HepG2 (cell line): ENCODE measurements around the gene RNPEPL1. TPM values are rescaled to one million over a fixed set of nuclear protein-coding genes. Genes with fewer than 3 reads are reported as not detected.
A peak's percentile ranks its signal among the peaks of the same experiment; 100 is the strongest.

Experiments
- AHR ChIP-seq: IDR thresholded peaks from 2 replicates; pipeline ENCODE4 v1.6.1; 2018; ENCODE audit warnings: missing genetic modification reagents, missing compliant biosample characterization
- FOXK1 ChIP-seq: sonication (generic); formaldehyde crosslinking; IDR thresholded peaks from 2 replicates; pipeline ENCODE4 v1.4.0; 2020; ENCODE audit warnings: low read depth, missing genetic modification reagents, borderline replicate concordance
- HIVEP1 ChIP-seq: sonication (generic); formaldehyde crosslinking; IDR thresholded peaks from 2 replicates; pipeline ENCODE4 v1.4.0; 2020; ENCODE audit warnings: mild to moderate bottlenecking, missing genetic modification reagents
- KAT8 ChIP-seq: IDR thresholded peaks from 2 replicates; pipeline ENCODE4 v1.6.1; 2016; ENCODE audit warnings: missing genetic modification reagents, missing compliant biosample characterization
- KDM5B ChIP-seq: sonication (generic); formaldehyde crosslinking; IDR thresholded peaks from 2 replicates; pipeline ENCODE4 v1.4.0; 2020; ENCODE audit warnings: missing genetic modification reagents, mild to moderate bottlenecking, borderline replicate concordance
- PITX1 ChIP-seq: sonication (generic); formaldehyde crosslinking; IDR thresholded peaks from 2 replicates; pipeline ENCODE4 v1.5.1; 2020; ENCODE audit warnings: mild to moderate bottlenecking, missing genetic modification reagents
- POGZ ChIP-seq: sonication (generic); formaldehyde crosslinking; IDR thresholded peaks from 2 replicates; pipeline ENCODE4 v1.4.0; 2020; ENCODE audit warnings: mild to moderate bottlenecking, missing genetic modification reagents
- RFX5 ChIP-seq: IDR thresholded peaks from 2 replicates; pipeline ENCODE4 v1.6.1; 2011; ENCODE audit warnings: low read depth, low read length, improper control_type of control experiment
- RNF2 ChIP-seq: fragments of 450-650 bp; conservative IDR thresholded peaks from 2 replicates; pipeline ENCODE4 v1.6.1; 2016; ENCODE audit warnings: low read depth
- SMAD1 ChIP-seq: sonication (generic); formaldehyde crosslinking; IDR thresholded peaks from 2 replicates; pipeline ENCODE4 v1.4.0; 2020; ENCODE audit warnings: missing genetic modification reagents, low read depth, mild to moderate bottlenecking, borderline replicate concordance
- ZFP90 ChIP-seq: sonication (generic); formaldehyde crosslinking; IDR thresholded peaks from 2 replicates; pipeline ENCODE4 v1.8.0; 2022; ENCODE audit warnings: missing genetic modification reagents, mild to moderate bottlenecking, inconsistent platforms, borderline replicate concordance
- ZNF160 ChIP-seq: sonication (generic); formaldehyde crosslinking; IDR thresholded peaks from 2 replicates; pipeline ENCODE4 v1.8.0; 2022; ENCODE audit warnings: mild to moderate bottlenecking, inconsistent platforms, missing genetic modification reagents
- ZNF3 ChIP-seq: IDR thresholded peaks from 2 replicates; pipeline ENCODE4 v1.7.0; 2017; ENCODE audit warnings: inconsistent platforms
- ZNF329 ChIP-seq: sonication (generic); formaldehyde crosslinking; IDR thresholded peaks from 2 replicates; pipeline ENCODE4 v1.9.0; 2021; ENCODE audit warnings: low read depth, mild to moderate bottlenecking, missing genetic modification reagents
- ZNF562 ChIP-seq: sonication (generic); formaldehyde crosslinking; IDR thresholded peaks from 2 replicates; pipeline ENCODE4 v1.8.0; 2022; ENCODE audit warnings: missing genetic modification reagents, borderline replicate concordance
- ZNF564 ChIP-seq: sonication (generic); formaldehyde crosslinking; IDR thresholded peaks from 2 replicates; pipeline ENCODE4 v1.8.1; 2023; ENCODE audit warnings: mild to moderate bottlenecking, missing genetic modification reagents
- ZNF678 ChIP-seq: sonication (generic); formaldehyde crosslinking; IDR thresholded peaks from 2 replicates; pipeline ENCODE4 v1.4.0; 2020; ENCODE audit warnings: mild to moderate bottlenecking, missing genetic modification reagents
- ZNF747 ChIP-seq: sonication (generic); formaldehyde crosslinking; IDR thresholded peaks from 2 replicates; pipeline ENCODE4 v1.8.1; 2023; ENCODE audit warnings: missing genetic modification reagents, mild to moderate bottlenecking, borderline replicate concordance
- ZNF782 ChIP-seq: sonication (generic); formaldehyde crosslinking; IDR thresholded peaks from 2 replicates; pipeline ENCODE4 v1.4.0; 2020; ENCODE audit warnings: missing genetic modification reagents, mild to moderate bottlenecking, borderline replicate concordance
- ZNF790 ChIP-seq: sonication (generic); formaldehyde crosslinking; IDR thresholded peaks from 2 replicates; pipeline ENCODE4 v1.8.0; 2022; ENCODE audit warnings: missing genetic modification reagents, mild to moderate bottlenecking, borderline replicate concordance
- ZNF850 ChIP-seq: sonication (generic); formaldehyde crosslinking; conservative IDR thresholded peaks from 2 replicates; pipeline ENCODE4 v1.9.0; 2021; ENCODE audit warnings: mild to moderate bottlenecking, missing genetic modification reagents
- polyA plus RNA-seq, 8 experiments: library from polyadenylated mRNA; depleted of rRNA in 3 of 8; stranded (reverse) in 7 of 8; unstranded in 1 of 8; fragments of >200 nt; fragmentation: Illumina TruSeq in 4 of 8; extraction: Trizol in 4 of 8; gene quantifications; 2 replicates each; pipeline versions ENCODE4 v1.2.1 to v1.2.3, GENCODE V29; 2011 to 2016; ENCODE audit warnings: low read depth in 4 of 8, missing spikeins in 1 of 8, mixed read lengths in 1 of 8; ENCODE audit not compliant: insufficient read depth in 1 of 8
- total RNA-seq, 5 experiments: library from RNA; depleted of rRNA; stranded (reverse); fragments of >200 nt; fragmentation: Illumina TruSeq; extraction: Trizol; gene quantifications; 2 replicates each; pipeline ENCODE4 v1.2.3, GENCODE V29; 2016; ENCODE audit warnings: low read depth in 1 of 5
- TF ChIP-seq, protein P1 (sequence below): sonication (generic); formaldehyde crosslinking; IDR thresholded peaks from 2 replicates; pipeline ENCODE4 v1.4.0; 2020; ENCODE audit warnings: missing genetic modification reagents, mild to moderate bottlenecking, borderline replicate concordance
- TF ChIP-seq, protein P2 (sequence below): sonication (generic); formaldehyde crosslinking; IDR thresholded peaks from 2 replicates; pipeline ENCODE4 v1.4.0; 2020; ENCODE audit warnings: low read depth, mild to moderate bottlenecking, missing genetic modification reagents
- TF ChIP-seq, protein P3 (sequence below): sonication (generic); formaldehyde crosslinking; IDR thresholded peaks from 2 replicates; pipeline ENCODE4 v1.4.0; 2020; ENCODE audit warnings: mild to moderate bottlenecking, missing genetic modification reagents
- TF ChIP-seq, protein P4 (sequence below): sonication (generic); formaldehyde crosslinking; IDR thresholded peaks from 2 replicates; pipeline ENCODE4 v1.5.1; 2020; ENCODE audit warnings: missing genetic modification reagents, mild to moderate bottlenecking, borderline replicate concordance

Gene RNPEPL1
- total and polyA plus RNA-seq, 2 of the 13 experiments (the other 11 are each of a cell fraction or from before 2014, with no cell fraction given): 13.0 to 18.0 TPM

DNA sequence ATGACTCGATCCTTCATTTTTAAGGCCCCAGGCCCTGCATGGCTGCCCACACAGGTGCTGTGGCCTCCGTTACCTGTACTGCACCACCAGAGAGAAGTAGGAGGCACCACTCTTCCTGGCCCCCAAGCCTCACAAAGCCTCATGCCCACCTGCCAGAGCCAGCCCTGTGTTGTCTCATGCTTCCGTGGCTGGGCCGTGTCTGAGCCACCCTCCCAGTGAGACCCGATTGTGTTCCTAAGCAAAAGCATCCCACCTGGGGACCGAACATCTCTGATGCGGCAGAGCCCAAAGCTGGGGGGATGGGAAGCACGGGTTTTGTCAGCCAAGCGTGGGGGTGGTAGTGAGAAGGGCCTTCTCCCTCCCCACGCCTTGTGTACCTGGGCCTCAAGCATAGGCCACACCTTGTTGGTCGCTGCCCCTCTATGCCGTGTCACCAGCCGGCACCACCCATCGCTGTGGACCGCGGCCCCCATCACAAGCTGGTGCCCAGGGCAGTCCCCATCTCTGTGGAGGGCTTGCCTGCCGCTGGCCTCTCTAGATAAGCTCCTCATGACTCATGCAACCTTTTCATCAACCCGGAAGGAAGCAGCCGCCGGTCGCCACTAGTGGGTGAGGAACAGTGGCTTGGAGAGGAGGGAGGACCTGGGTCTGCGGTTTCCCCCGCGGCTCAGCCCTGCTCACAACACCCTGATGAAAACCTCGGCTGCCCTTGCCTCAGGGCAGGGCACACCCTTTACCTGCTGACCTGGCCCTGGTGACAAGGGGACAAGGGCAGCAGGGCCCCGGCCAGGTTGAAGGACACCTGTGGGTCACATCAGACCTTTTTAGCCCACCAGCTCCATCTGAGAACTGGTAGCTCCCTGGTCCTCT, 2.7 kb upstream of the RNPEPL1 start (continued):
- TF ChIP-seq ZNF562 (no peak), ZNF782 (CRISPR knock-in tag) (no peak), FOXK1 (peak; percentile 19; the same call in 1 of the 2 replicates), RFX5 (no peak), AHR (CRISPR knock-in tag) (0 out of 2 replicates have a peak, but pooled peaks have one; percentile 41), ZFP90 (no peak), ZNF747 (no peak), ZNF3 (no peak), HIVEP1 (CRISPR knock-in tag) (peak; percentile 30; the same call in 1 of the 2 replicates), ZNF160 (CRISPR knock-in tag) (no peak), RNF2 (no peak), KAT8 (CRISPR knock-in tag) (peak; percentile 77; the same call in 1 of the 2 replicates), PITX1 (CRISPR knock-in tag) (no peak), SMAD1 (CRISPR knock-in tag) (peak; percentile 35; the same call in 1 of the 2 replicates), ZNF329 (CRISPR knock-in tag) (no peak), ZNF564 (CRISPR knock-in tag) (no peak; the same call in 1 of the 2 replicates), KDM5B (CRISPR knock-in tag) (peak; percentile 80), ZNF790 (no peak), POGZ (CRISPR knock-in tag) (0 out of 2 replicates have a peak, but pooled peaks have one; percentile 18), ZNF850 (CRISPR knock-in tag) (no peak), ZNF678 (CRISPR knock-in tag) (no peak)
- TF ChIP-seq, protein P1, sequence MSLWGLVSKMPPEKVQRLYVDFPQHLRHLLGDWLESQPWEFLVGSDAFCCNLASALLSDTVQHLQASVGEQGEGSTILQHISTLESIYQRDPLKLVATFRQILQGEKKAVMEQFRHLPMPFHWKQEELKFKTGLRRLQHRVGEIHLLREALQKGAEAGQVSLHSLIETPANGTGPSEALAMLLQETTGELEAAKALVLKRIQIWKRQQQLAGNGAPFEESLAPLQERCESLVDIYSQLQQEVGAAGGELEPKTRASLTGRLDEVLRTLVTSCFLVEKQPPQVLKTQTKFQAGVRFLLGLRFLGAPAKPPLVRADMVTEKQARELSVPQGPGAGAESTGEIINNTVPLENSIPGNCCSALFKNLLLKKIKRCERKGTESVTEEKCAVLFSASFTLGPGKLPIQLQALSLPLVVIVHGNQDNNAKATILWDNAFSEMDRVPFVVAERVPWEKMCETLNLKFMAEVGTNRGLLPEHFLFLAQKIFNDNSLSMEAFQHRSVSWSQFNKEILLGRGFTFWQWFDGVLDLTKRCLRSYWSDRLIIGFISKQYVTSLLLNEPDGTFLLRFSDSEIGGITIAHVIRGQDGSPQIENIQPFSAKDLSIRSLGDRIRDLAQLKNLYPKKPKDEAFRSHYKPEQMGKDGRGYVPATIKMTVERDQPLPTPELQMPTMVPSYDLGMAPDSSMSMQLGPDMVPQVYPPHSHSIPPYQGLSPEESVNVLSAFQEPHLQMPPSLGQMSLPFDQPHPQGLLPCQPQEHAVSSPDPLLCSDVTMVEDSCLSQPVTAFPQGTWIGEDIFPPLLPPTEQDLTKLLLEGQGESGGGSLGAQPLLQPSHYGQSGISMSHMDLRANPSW (CRISPR knock-in tag): no peak
- TF ChIP-seq, protein P2, sequence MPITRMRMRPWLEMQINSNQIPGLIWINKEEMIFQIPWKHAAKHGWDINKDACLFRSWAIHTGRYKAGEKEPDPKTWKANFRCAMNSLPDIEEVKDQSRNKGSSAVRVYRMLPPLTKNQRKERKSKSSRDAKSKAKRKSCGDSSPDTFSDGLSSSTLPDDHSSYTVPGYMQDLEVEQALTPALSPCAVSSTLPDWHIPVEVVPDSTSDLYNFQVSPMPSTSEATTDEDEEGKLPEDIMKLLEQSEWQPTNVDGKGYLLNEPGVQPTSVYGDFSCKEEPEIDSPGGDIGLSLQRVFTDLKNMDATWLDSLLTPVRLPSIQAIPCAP: no peak
- TF ChIP-seq, protein P3, sequence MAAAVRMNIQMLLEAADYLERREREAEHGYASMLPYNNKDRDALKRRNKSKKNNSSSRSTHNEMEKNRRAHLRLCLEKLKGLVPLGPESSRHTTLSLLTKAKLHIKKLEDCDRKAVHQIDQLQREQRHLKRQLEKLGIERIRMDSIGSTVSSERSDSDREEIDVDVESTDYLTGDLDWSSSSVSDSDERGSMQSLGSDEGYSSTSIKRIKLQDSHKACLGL (CRISPR knock-in tag): no peak; the same call in 1 of the 2 replicates
- TF ChIP-seq, protein P4, sequence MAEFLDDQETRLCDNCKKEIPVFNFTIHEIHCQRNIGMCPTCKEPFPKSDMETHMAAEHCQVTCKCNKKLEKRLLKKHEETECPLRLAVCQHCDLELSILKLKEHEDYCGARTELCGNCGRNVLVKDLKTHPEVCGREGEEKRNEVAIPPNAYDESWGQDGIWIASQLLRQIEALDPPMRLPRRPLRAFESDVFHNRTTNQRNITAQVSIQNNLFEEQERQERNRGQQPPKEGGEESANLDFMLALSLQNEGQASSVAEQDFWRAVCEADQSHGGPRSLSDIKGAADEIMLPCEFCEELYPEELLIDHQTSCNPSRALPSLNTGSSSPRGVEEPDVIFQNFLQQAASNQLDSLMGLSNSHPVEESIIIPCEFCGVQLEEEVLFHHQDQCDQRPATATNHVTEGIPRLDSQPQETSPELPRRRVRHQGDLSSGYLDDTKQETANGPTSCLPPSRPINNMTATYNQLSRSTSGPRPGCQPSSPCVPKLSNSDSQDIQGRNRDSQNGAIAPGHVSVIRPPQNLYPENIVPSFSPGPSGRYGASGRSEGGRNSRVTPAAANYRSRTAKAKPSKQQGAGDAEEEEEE: no peak
